IMR-90 (cell line): ENCODE data around the gene TAB2. TPM values are rescaled to one million over a fixed set of nuclear protein-coding genes. Genes with fewer than 3 reads are reported as not detected.

Source experiments
- ATAC-seq: fragments of 200-7000 bp; cut with Tn5 transposase; 2 replicates; pipeline ENCODE4 v1.9.1; 2020; ENCODE audit warnings: low read depth, mild to moderate bottlenecking, moderate library complexity
- BruUV-seq: library from RNA; stranded (reverse); fragments of 400-500 nt; replicated peaks from 2 replicates; lab custom pipeline; 2021; lab: Mats Ljungman, UMichigan
- CTCF ChIA-PET: fragments of 300-600 bp; formaldehyde crosslinking; extraction: SDS; loops from one replicate; lab custom pipeline; 2021; ENCODE audit warnings: antibody characterized with exemption; lab: Yijun Ruan, JAX
- POLR2A ChIA-PET: fragments of 300-600 bp; sonication (Branson Sonifier 250); formaldehyde crosslinking; loops from one replicate; lab custom pipeline; 2022; ENCODE audit warnings: antibody characterized with exemption; ENCODE audit not compliant: unreplicated experiment; lab: Charles Lee
- DNase-seq: peaks from one replicate; pipeline ENCODE4 v3.0.0; 2013
- H2AFZ ChIP-seq: replicated peaks from 2 replicates; pipeline ENCODE3; 2013; ENCODE audit warnings: low read length, mild to moderate bottlenecking; ENCODE audit not compliant: poor library complexity
- H2AK5ac ChIP-seq: 2 replicates; pipeline ENCODE4 v1.6.1; 2013; ENCODE audit warnings: low read depth, low read length, inconsistent platforms
- H2AK9ac ChIP-seq: replicated peaks from 2 replicates; pipeline ENCODE3; 2013; ENCODE audit warnings: mild to moderate bottlenecking, low read depth, low read length, moderate library complexity; ENCODE audit not compliant: poor library complexity
- H2BK120ac ChIP-seq: 2 replicates; pipeline ENCODE4 v1.6.1; 2013; ENCODE audit warnings: low read depth, low read length, inconsistent platforms
- H2BK15ac ChIP-seq: 3 replicates; pipeline ENCODE4 v1.6.1; 2013; ENCODE audit warnings: low read depth, low read length, inconsistent platforms
- H2BK20ac ChIP-seq: 2 replicates; pipeline ENCODE4 v1.6.1; 2013; ENCODE audit warnings: low read depth, mild to moderate bottlenecking, inconsistent platforms, low read length, moderate library complexity
- H2BK5ac ChIP-seq: 2 replicates; pipeline ENCODE4 v1.6.1; 2013; ENCODE audit warnings: mild to moderate bottlenecking, low read depth, low read length, inconsistent platforms; ENCODE audit not compliant: poor library complexity, severe bottlenecking
- H3K14ac ChIP-seq: replicated peaks from 2 replicates; pipeline ENCODE4 v1.6.1; 2013; ENCODE audit warnings: low read depth, low read length, inconsistent platforms
- H3K18ac ChIP-seq: 2 replicates; pipeline ENCODE4 v1.6.1; 2013; ENCODE audit warnings: low read depth, low read length, control low read depth
- H3K23ac ChIP-seq: 2 replicates; pipeline ENCODE4 v1.6.1; 2013; ENCODE audit warnings: low read depth, low read length, inconsistent platforms
- H3K27ac ChIP-seq: 2 replicates; pipeline ENCODE4 v1.5.1; 2013; ENCODE audit warnings: mild to moderate bottlenecking, control low read depth, low read length; ENCODE audit not compliant: insufficient read depth
- H3K27me3 ChIP-seq: 2 replicates; pipeline ENCODE4 v1.6.1; 2013; ENCODE audit warnings: low read length; ENCODE audit not compliant: control insufficient read depth, insufficient read depth
- H3K36me3 ChIP-seq: 2 replicates; pipeline ENCODE4 v1.6.1; 2013; ENCODE audit warnings: low read length, mixed read lengths; ENCODE audit not compliant: control insufficient read depth, insufficient read depth
- H3K4ac ChIP-seq: 2 replicates; pipeline ENCODE4 v1.6.1; 2013; ENCODE audit warnings: low read depth, low read length, inconsistent platforms
- H3K4me1 ChIP-seq: 2 replicates; pipeline ENCODE4 v1.6.1; 2013; ENCODE audit warnings: low read length, mixed read lengths; ENCODE audit not compliant: control insufficient read depth, insufficient read depth
- H3K4me2 ChIP-seq: 2 replicates; pipeline ENCODE4 v1.6.1; 2013; ENCODE audit warnings: low read depth, mild to moderate bottlenecking, control low read depth, low read length, moderate library complexity
- H3K4me3 ChIP-seq: 2 replicates; pipeline ENCODE4 v1.5.1; 2013; ENCODE audit warnings: low read depth, mild to moderate bottlenecking, control low read depth, low read length, moderate library complexity; ENCODE audit not compliant: insufficient read depth
- H3K56ac ChIP-seq: 2 replicates; pipeline ENCODE4 v1.6.1; 2013; ENCODE audit warnings: low read length, inconsistent platforms; ENCODE audit not compliant: insufficient read depth; ENCODE audit errors: extremely low read depth
- H3K79me1 ChIP-seq, 2 experiments: 2 replicates each; pipeline ENCODE4 v1.6.1; 2013; ENCODE audit warnings: low read length in 2 of 2, inconsistent platforms in 1 of 2, low read depth in 1 of 2
- H3K9ac ChIP-seq: 2 replicates; pipeline ENCODE4 v1.6.1; 2013; ENCODE audit warnings: low read depth, low read length, control low read depth
- H3K9me1 ChIP-seq: 2 replicates; pipeline ENCODE4 v1.6.1; 2013; ENCODE audit warnings: low read length, inconsistent platforms; ENCODE audit not compliant: insufficient read depth
- H3K9me3 ChIP-seq: 2 replicates; pipeline ENCODE4 v1.6.1; 2013; ENCODE audit warnings: low read length; ENCODE audit not compliant: control insufficient read depth, insufficient read depth
- H4K20me1 ChIP-seq: 2 replicates; pipeline ENCODE4 v1.6.1; 2013; ENCODE audit warnings: low read length, inconsistent platforms; ENCODE audit not compliant: insufficient read depth
- H4K5ac ChIP-seq: 2 replicates; pipeline ENCODE4 v1.6.1; 2013; ENCODE audit warnings: mild to moderate bottlenecking, low read depth, low read length, control low read depth
- H4K8ac ChIP-seq, 2 experiments: 2 replicates each; pipeline ENCODE4 v1.6.1; 2013; ENCODE audit warnings: low read depth in 2 of 2, low read length in 2 of 2, control low read depth in 1 of 2, inconsistent platforms in 1 of 2
- H4K91ac ChIP-seq: 2 replicates; pipeline ENCODE4 v1.6.1; 2013; ENCODE audit warnings: low read depth, low read length, inconsistent platforms; ENCODE audit not compliant: insufficient read depth
- CEBPB ChIP-seq: IDR thresholded peaks from 2 replicates; pipeline ENCODE4 v1.6.1; 2012; ENCODE audit warnings: low read depth, low read length, improper control_type of control experiment
- CHD1 ChIP-seq: IDR thresholded peaks from 2 replicates; pipeline ENCODE4 v1.6.1; 2012; ENCODE audit warnings: low read depth, low read length, improper control_type of control experiment
- FOS ChIP-seq: fragments of 150-350 bp; IDR thresholded peaks from 2 replicates; pipeline ENCODE4 v1.6.1; 2016; ENCODE audit warnings: low read depth, low read length
- MAFK ChIP-seq: IDR thresholded peaks from 2 replicates; pipeline ENCODE4 v1.6.1; 2012; ENCODE audit warnings: low read depth, low read length, improper control_type of control experiment
- MXI1 ChIP-seq: IDR thresholded peaks from 2 replicates; pipeline ENCODE4 v1.6.1; 2012; ENCODE audit warnings: low read depth, mild to moderate bottlenecking, low read length, moderate library complexity, borderline replicate concordance
- POLR2A ChIP-seq: IDR thresholded peaks from 2 replicates; pipeline ENCODE4 v1.6.1; 2012; ENCODE audit warnings: mild to moderate bottlenecking, low read depth, low read length
- RAD21 ChIP-seq: IDR thresholded peaks from 2 replicates; pipeline ENCODE4 v1.6.1; 2012; ENCODE audit warnings: low read length, improper control_type of control experiment
- RCOR1 ChIP-seq: IDR thresholded peaks from 2 replicates; pipeline ENCODE4 v1.6.1; 2012; ENCODE audit warnings: mild to moderate bottlenecking, low read length, improper control_type of control experiment; ENCODE audit not compliant: insufficient replicate concordance
- RFX5 ChIP-seq: IDR thresholded peaks from 2 replicates; pipeline ENCODE4 v1.8.0; 2012; ENCODE audit warnings: low read depth, mild to moderate bottlenecking, low read length, moderate library complexity
- SMC3 ChIP-seq: fragments of 150-350 bp; IDR thresholded peaks from 2 replicates; pipeline ENCODE4 v1.6.1; 2016; ENCODE audit warnings: low read depth, mild to moderate bottlenecking, antibody characterized with exemption, low read length, moderate library complexity
- dilution Hi-C: fragments of 300-500 bp; cut with HindIII; formaldehyde crosslinking; loops from one replicate; pipeline ENCODE4 v1.14.3; 2018; ENCODE audit warnings: low sequenced_read_pairs; ENCODE audit not compliant: unreplicated experiment
- in situ Hi-C: fragments of 300-500 bp; cut with MboI; formaldehyde crosslinking; loops from 3 replicates; pipeline ENCODE4 v1.14.3; 2019; ENCODE audit warnings: low sequenced_read_pairs, inconsistent platforms, mixed read lengths
- intact Hi-C: fragments of 100-400 bp; cut with micrococcal nuclease; formaldehyde crosslinking; loops from 2 replicates; pipeline ENCODE4 v1.10.0; 2022
- polyA plus RNA-seq, 3 experiments: library from polyadenylated mRNA; depleted of rRNA; stranded (reverse); fragments of >200 nt; gene quantifications; 2 replicates each; pipeline ENCODE4 v1.2.3, GENCODE V29; 2012; ENCODE audit warnings: low replicate concordance in 1 of 3
- total RNA-seq: library from RNA; depleted of rRNA; stranded (reverse); fragments of >200 nt; gene quantifications from 2 replicates; pipeline ENCODE4 v1.2.3, GENCODE V29; 2012
- TF ChIP-seq, protein P1 (sequence below): fragments of 150-350 bp; IDR thresholded peaks from 2 replicates; pipeline ENCODE4 v1.6.1; 2017; ENCODE audit warnings: mild to moderate bottlenecking, antibody characterized with exemption, low read length, low read depth

TAB2 gene
- total and polyA plus RNA-seq, 2 of the 4 experiments (the other 2 are of a cell fraction), result 20.8 to 25.3 TPM

DNA sequence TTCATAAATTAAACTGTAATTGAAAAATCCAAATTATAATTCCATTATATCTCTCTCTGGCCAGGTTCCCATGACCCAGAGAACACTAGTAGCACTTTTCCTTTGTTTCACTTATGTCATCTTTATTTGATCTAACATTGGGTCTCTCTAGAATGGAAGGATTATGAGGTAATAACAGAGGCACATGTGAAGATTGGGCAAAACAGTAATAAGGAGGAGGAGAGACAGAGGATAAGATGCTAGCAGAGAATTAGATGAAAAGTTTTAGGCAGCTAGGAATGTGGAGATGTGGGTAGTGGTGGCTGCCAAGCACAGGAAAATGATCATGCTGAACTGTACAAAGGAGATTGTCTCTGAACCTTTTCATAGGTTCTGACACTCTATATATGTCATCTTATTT is 3.3 kb downstream of the TAB2 start:
- peaks cover 8% of the 10 kb centered on the region for H3K4me1 ChIP-seq
- H3K79me1 ChIP-seq, result peaks cover 0 to 47% of the 10 kb centered on the region in 2 experiments; a peak in 3 of 4 replicates
- no peak overlapping the region for H3K27ac ChIP-seq
- H2AFZ ChIP-seq, result no peak overlapping the region
- BruUV-seq, result no TSS peak
- no peak overlapping the region for H2AK9ac ChIP-seq
- H3K27me3 ChIP-seq, result no peaks in the 10 kb centered on the region
- no peak for ATAC-seq
- peak overlapping the region; percentile 62 for H3K4me2 ChIP-seq
- no peak overlapping the region for H3K56ac ChIP-seq
- H4K20me1 ChIP-seq, result peaks cover 67% of the 10 kb centered on the region
- H2AK5ac ChIP-seq, result no peak overlapping the region
- no peak overlapping the region for H4K8ac ChIP-seq
- H3K9ac ChIP-seq, result no peak overlapping the region
- H4K91ac ChIP-seq, result no peak overlapping the region
- intact Hi-C loops, result no loop called here
- TF ChIP-seq FOS (no peak), CHD1 (no peak), POLR2A (no peak), MAFK (no peak), MXI1 (no peak), RAD21 (no peak), RFX5 (no peak), RCOR1 (no peak), SMC3 (no peak), CEBPB (no peak)
- TF ChIP-seq, protein P1, sequence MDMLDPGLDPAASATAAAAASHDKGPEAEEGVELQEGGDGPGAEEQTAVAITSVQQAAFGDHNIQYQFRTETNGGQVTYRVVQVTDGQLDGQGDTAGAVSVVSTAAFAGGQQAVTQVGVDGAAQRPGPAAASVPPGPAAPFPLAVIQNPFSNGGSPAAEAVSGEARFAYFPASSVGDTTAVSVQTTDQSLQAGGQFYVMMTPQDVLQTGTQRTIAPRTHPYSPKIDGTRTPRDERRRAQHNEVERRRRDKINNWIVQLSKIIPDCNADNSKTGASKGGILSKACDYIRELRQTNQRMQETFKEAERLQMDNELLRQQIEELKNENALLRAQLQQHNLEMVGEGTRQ, result no peak
- in situ Hi-C loops, result no loop called here
- H3K36me3 ChIP-seq, result no peaks in the 10 kb centered on the region
- no peak overlapping the region for H2BK20ac ChIP-seq
- POLR2A ChIA-PET, result no interaction called here
- H3K4me3 ChIP-seq, result no peak overlapping the region
- no peak overlapping the region for H3K4ac ChIP-seq
- H3K23ac ChIP-seq, result no peak overlapping the region; the same call in 1 of the 2 replicates
- no peak overlapping the region for H3K14ac ChIP-seq
- H3K9me1 ChIP-seq, result peaks cover 6% of the 10 kb centered on the region
- H3K9me3 ChIP-seq, result no peaks in the 10 kb centered on the region
- no peak for DNase-seq
- CTCF ChIA-PET, result interaction anchor here (0.6 kb wide), 1 partner anchor 208 kb away, joined by 3 read pairs; no protein-coding TSS in a partner anchor
- H4K5ac ChIP-seq, result no peak overlapping the region
- dilution Hi-C loops, result no loop called here
- H2BK5ac ChIP-seq, result no peak overlapping the region
- H2BK15ac ChIP-seq, result no peak overlapping the region
- no peak overlapping the region for H2BK120ac ChIP-seq
- no peak overlapping the region for H3K18ac ChIP-seq
